H1 (cell line): ENCODE results near the gene DERL3. TPM values are rescaled to one million over a fixed set of nuclear protein-coding genes. Genes with fewer than 3 reads are reported as not detected.
A peak's percentile ranks its signal among the peaks of the same experiment; 100 is the strongest.

Experiments
- CTCF ChIA-PET: fragments of 300-600 bp; sonication (Branson Sonifier 250); formaldehyde crosslinking; loops from one replicate; lab custom pipeline; 2021; ENCODE audit not compliant: partially characterized antibody; lab: Charles Lee
- POLR2A ChIA-PET: fragments of 300-600 bp; sonication (Branson Sonifier 250); formaldehyde crosslinking; loops from one replicate; lab custom pipeline; 2021; ENCODE audit warnings: inconsistent platforms; ENCODE audit not compliant: partially characterized antibody; lab: Charles Lee
- DNase-seq, 2 experiments: peaks; one replicate each; pipeline versions ENCODE4 v3.0.0 to v3.0.0-alpha.2; 2010 to 2022; ENCODE audit warnings: low spot score in 2 of 2, low read depth in 1 of 2, mixed read lengths in 1 of 2
- FAIRE-seq: peaks from 2 replicates; lab custom pipeline; 2011; peaks lifted over from hg19 to GRCh38; lab: Jason Lieb, UNC
- H2AFZ ChIP-seq: 2 replicates; pipeline ENCODE4 v1.8.1; 2012; ENCODE audit warnings: low read length, inconsistent platforms
- H2AK5ac ChIP-seq: 2 replicates; pipeline ENCODE4 v1.6.1; 2013; ENCODE audit warnings: low read depth, low read length
- H2BK120ac ChIP-seq: replicated peaks from 2 replicates; pipeline ENCODE3; 2013; ENCODE audit warnings: low read depth, low read length, inconsistent platforms
- H2BK12ac ChIP-seq: 2 replicates; pipeline ENCODE4 v1.6.1; 2013; ENCODE audit warnings: low read depth, low read length
- H2BK15ac ChIP-seq: 2 replicates; pipeline ENCODE4 v1.6.1; 2013; ENCODE audit warnings: low read length
- H2BK20ac ChIP-seq: 2 replicates; pipeline ENCODE4 v1.6.1; 2013; ENCODE audit warnings: low read length
- H2BK5ac ChIP-seq: 2 replicates; pipeline ENCODE4 v1.6.1; 2013; ENCODE audit warnings: low read depth, low read length
- H3K14ac ChIP-seq: 2 replicates; pipeline ENCODE4 v1.6.1; 2013; ENCODE audit warnings: inconsistent platforms; ENCODE audit not compliant: insufficient read length
- H3K18ac ChIP-seq: 2 replicates; pipeline ENCODE4 v1.6.1; 2013; ENCODE audit warnings: low read length; ENCODE audit errors: extremely low read depth
- H3K23ac ChIP-seq: 2 replicates; pipeline ENCODE4 v1.6.1; 2013; ENCODE audit warnings: inconsistent platforms; ENCODE audit not compliant: insufficient read length
- H3K23me2 ChIP-seq: 2 replicates; pipeline ENCODE4 v1.6.1; 2013; ENCODE audit warnings: low read depth, low read length
- H3K27ac ChIP-seq: 2 replicates; pipeline ENCODE4 v1.6.1; 2011; ENCODE audit warnings: low read depth, low read length, inconsistent platforms
- H3K27me3 ChIP-seq, 4 experiments: replicated peaks in 1 of 4; 1 replicate in 1 of 4; 2 replicates in 3 of 4; pipeline versions ENCODE4 v1.6.1 to v1.8.1; 2011 to 2013; ENCODE audit warnings: low read length in 3 of 4, mild to moderate bottlenecking in 3 of 4, inconsistent platforms in 2 of 4, mixed read lengths in 2 of 4, moderate library complexity in 1 of 4; ENCODE audit not compliant: control insufficient read depth in 3 of 4, insufficient read depth in 3 of 4; ENCODE audit errors: extremely low read depth in 1 of 4
- H3K36me3 ChIP-seq, 4 experiments: 2 replicates each; pipeline versions ENCODE4 v1.6.1 to v1.8.1; 2011 to 2013; ENCODE audit warnings: mild to moderate bottlenecking in 4 of 4, low read length in 3 of 4, moderate library complexity in 2 of 4, control low read depth in 1 of 4, inconsistent platforms in 1 of 4; ENCODE audit not compliant: insufficient read depth in 4 of 4, control insufficient read depth in 2 of 4
- H3K4ac ChIP-seq: replicated peaks from 2 replicates; pipeline ENCODE3; 2013; ENCODE audit warnings: low read length, low read depth, mixed read lengths, inconsistent platforms; ENCODE audit not compliant: insufficient read length
- H3K4me1 ChIP-seq, 4 experiments: replicated peaks in 1 of 4; 1 replicate in 1 of 4; 2 replicates in 3 of 4; pipeline versions ENCODE4 v1.6.1 to v1.8.1; 2011 to 2013; ENCODE audit warnings: low read length in 3 of 4, inconsistent platforms in 2 of 4, mixed read lengths in 1 of 4; ENCODE audit not compliant: insufficient read depth in 4 of 4, control insufficient read depth in 3 of 4
- H3K4me2 ChIP-seq, 2 experiments: 2 replicates each; pipeline versions ENCODE4 v1.6.1 to v1.8.1; 2011 to 2013; ENCODE audit warnings: low read depth in 2 of 2, low read length in 2 of 2, control low read depth in 1 of 2, inconsistent platforms in 1 of 2, mild to moderate bottlenecking in 1 of 2; ENCODE audit not compliant: insufficient read depth in 1 of 2
- H3K4me3 ChIP-seq, 4 experiments: fragments of 200-600, 300-600 bp in 1 of 4; sonication (generic), shearing (Covaris generic), sonication (Bioruptor Twin) in 1 of 4; 2 replicates each; pipeline versions ENCODE4 v1.5.1 to v1.8.1; 2011 to 2016; ENCODE audit warnings: low read length in 4 of 4, low read depth in 3 of 4, control low read depth in 2 of 4, inconsistent platforms in 2 of 4, mild to moderate bottlenecking in 2 of 4, mixed read lengths in 1 of 4, moderate library complexity in 1 of 4; ENCODE audit not compliant: insufficient read depth in 2 of 4; ENCODE audit errors: extremely low read depth in 1 of 4
- H3K56ac ChIP-seq: replicated peaks from 2 replicates; pipeline ENCODE3; 2013; ENCODE audit warnings: low read depth, mild to moderate bottlenecking, mixed read lengths, low read length, inconsistent platforms; ENCODE audit not compliant: insufficient read length
- H3K79me1 ChIP-seq: 2 replicates; pipeline ENCODE4 v1.6.1; 2013; ENCODE audit warnings: low read depth, low read length, control low read depth
- H3K79me2 ChIP-seq, 2 experiments: 2 replicates each; pipeline versions ENCODE4 v1.6.1 to v1.8.1; 2012 to 2013; ENCODE audit warnings: low read length in 2 of 2, mild to moderate bottlenecking in 2 of 2, inconsistent platforms in 1 of 2; ENCODE audit not compliant: insufficient read depth in 2 of 2, control insufficient read depth in 1 of 2
- H3K9ac ChIP-seq, 4 experiments: replicated peaks in 1 of 4; 1 replicate in 1 of 4; 2 replicates in 3 of 4; pipeline versions ENCODE4 v1.6.1 to v1.8.1; 2011 to 2013; ENCODE audit warnings: low read depth in 3 of 4, low read length in 3 of 4, control low read depth in 2 of 4, mild to moderate bottlenecking in 2 of 4, moderate library complexity in 2 of 4, inconsistent platforms in 1 of 4; ENCODE audit errors: extremely low read depth in 1 of 4
- H3K9me3 ChIP-seq, 2 experiments: 2 replicates each; pipeline versions ENCODE4 v1.6.1 to v1.8.1; 2012 to 2013; ENCODE audit warnings: mild to moderate bottlenecking in 2 of 2, moderate library complexity in 2 of 2, control low read depth in 1 of 2, inconsistent platforms in 1 of 2, low read depth in 1 of 2, low read length in 1 of 2, mixed read lengths in 1 of 2; ENCODE audit not compliant: insufficient read depth in 2 of 2
- H4K20me1 ChIP-seq, 2 experiments: replicated peaks in 1 of 2; 2 replicates each; pipeline versions ENCODE3 to v1.8.1; 2011 to 2013; ENCODE audit warnings: inconsistent platforms in 2 of 2, low read length in 2 of 2, mild to moderate bottlenecking in 1 of 2; ENCODE audit not compliant: insufficient read depth in 2 of 2, control insufficient read depth in 1 of 2
- H4K5ac ChIP-seq: 2 replicates; pipeline ENCODE4 v1.6.1; 2013; ENCODE audit warnings: low read length, low read depth, mixed read lengths, inconsistent platforms; ENCODE audit not compliant: insufficient read length
- H4K8ac ChIP-seq: 2 replicates; pipeline ENCODE4 v1.8.0; 2013; ENCODE audit warnings: mild to moderate bottlenecking, moderate library complexity, low read length, inconsistent platforms; ENCODE audit not compliant: insufficient read depth; ENCODE audit errors: extremely low read depth
- H4K91ac ChIP-seq: replicated peaks from 2 replicates; pipeline ENCODE3; 2013; ENCODE audit warnings: low read length, mixed read lengths, inconsistent platforms; ENCODE audit not compliant: insufficient read length
- BACH1 ChIP-seq: IDR thresholded peaks from 2 replicates; pipeline ENCODE4 v1.6.1; 2012; ENCODE audit warnings: low read length, improper control_type of control experiment
- POLR2A ChIP-seq, 2 experiments: IDR thresholded peaks; 1 replicate in 1 of 2; 2 replicates in 1 of 2; pipeline ENCODE4 v1.6.1; 2011; ENCODE audit warnings: low read depth in 2 of 2, low read length in 2 of 2, mild to moderate bottlenecking in 2 of 2; ENCODE audit errors: control extremely low read depth in 1 of 2
- POLR2AphosphoS5 ChIP-seq: IDR thresholded peaks from 2 replicates; pipeline ENCODE4 v1.6.1; 2011; ENCODE audit warnings: low read depth, low read length
- RFX5 ChIP-seq: IDR thresholded peaks from 2 replicates; pipeline ENCODE4 v1.6.1; 2011; ENCODE audit warnings: low read depth, low read length, improper control_type of control experiment, borderline replicate concordance
- SP2 ChIP-seq: IDR thresholded peaks from 2 replicates; pipeline ENCODE4 v1.6.1; 2012; ENCODE audit warnings: mild to moderate bottlenecking, low read length, inconsistent platforms
- TBP ChIP-seq: IDR thresholded peaks from 2 replicates; pipeline ENCODE4 v1.6.1; 2011; ENCODE audit warnings: low read depth, low read length, improper control_type of control experiment
- TCF12 ChIP-seq: IDR thresholded peaks from 2 replicates; pipeline ENCODE4 v1.6.1; 2011; ENCODE audit warnings: low read depth, mild to moderate bottlenecking, low read length
- WGBS, 2 experiments: shearing (Covaris generic) in 1 of 2; methylation state at CpG; one replicate each; pipeline versions ENCODE4 v1.1.6 to v1.1.7; 2013 to 2015; ENCODE audit warnings: low lambda C conversion rate in 2 of 2, mixed read lengths in 2 of 2, inconsistent platforms in 1 of 2, low coverage in 1 of 2, missing lambda C conversion rate in 1 of 2; ENCODE audit not compliant: insufficient replicate concordance in 2 of 2, insufficient coverage in 1 of 2, insufficient read length in 1 of 2; ENCODE audit errors: extremely low coverage in 1 of 2, missing lambda C conversion rate in 1 of 2; 5-methylcytosine and 5-hydroxymethylcytosine counted together
- polyA plus RNA-seq, 7 experiments: library from polyadenylated mRNA; depleted of rRNA in 3 of 7; stranded (reverse) in 5 of 7; unstranded in 2 of 7; fragments of >200 nt in 5 of 7; fragments of 200-250 nt in 2 of 7; gene quantifications; 1 replicate in 5 of 7; 2 replicates in 1 of 7; 4 replicates in 1 of 7; pipeline versions ENCODE4 v1.2.1 to v1.2.3, GENCODE V29; 2011 to 2013; ENCODE audit warnings: missing spikeins in 2 of 7, mixed read lengths in 2 of 7
- total RNA-seq: library from RNA; stranded (reverse); fragmentation: NEBNext Ultra II Directional; extraction: Animal tissue kit (Norgen Biotek cat#: 25700); gene quantifications from 2 replicates; pipeline ENCODE4 v1.2.1, GENCODE V29; 2021
- TF ChIP-seq, protein P1 (sequence below), 3 experiments: IDR thresholded peaks; 1 replicate in 2 of 3; 2 replicates in 1 of 3; pipeline versions ENCODE4 v1.5.1 to v1.6.1; 2011; ENCODE audit warnings: low read length in 3 of 3, mild to moderate bottlenecking in 3 of 3, inconsistent platforms in 2 of 3, low read depth in 1 of 3, moderate library complexity in 1 of 3; ENCODE audit not compliant: insufficient read depth in 1 of 3; ENCODE audit errors: control extremely low read depth in 1 of 3
- TF ChIP-seq, protein P2 (sequence below): IDR thresholded peaks from 2 replicates; pipeline ENCODE4 v1.6.1; 2012; ENCODE audit warnings: low read length, inconsistent platforms

The DERL3 gene
- total and polyA plus RNA-seq, 2 of the 8 experiments (the other 6 are each of a cell fraction or from before 2014, with no cell fraction given) = 8.7 to 19.5 TPM

DNA sequence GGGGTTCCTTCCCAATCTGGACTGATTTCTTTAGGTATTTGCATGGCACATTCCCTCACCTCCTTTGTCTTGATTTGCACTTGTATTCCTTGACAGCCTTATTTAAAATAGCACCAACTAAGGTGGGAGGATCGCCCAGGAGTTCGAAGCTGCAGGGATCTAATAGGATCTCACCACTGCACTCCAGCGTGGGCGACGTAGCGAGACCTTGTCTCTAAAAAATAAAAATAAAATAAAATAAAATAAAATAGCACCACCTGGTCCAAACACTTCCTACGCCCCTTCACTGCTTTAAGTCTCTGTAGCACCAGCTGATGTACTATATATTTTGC lies 19.6 kb upstream of the DERL3 start:
- H3K23me2 ChIP-seq = peaks cover 11% of the 10 kb centered on the region
- H3K56ac ChIP-seq = no peak overlapping the region
- no peak overlapping the region for H4K5ac ChIP-seq
- no peak overlapping the region for H2BK20ac ChIP-seq
- DNase-seq (no peak), FAIRE-seq (no peak)
- H4K91ac ChIP-seq = no peak overlapping the region
- peaks cover 3 to 15% (median 5%) of the 10 kb centered on the region in 4 experiments; a peak in 6 of 7 replicates for H3K4me1 ChIP-seq
- WGBS, 2 experiments = 51% methylated on average over 7 of the region's 7 CpGs; no CpG with 5 or more reads in 1 of the 2 experiments
- CTCF ChIA-PET = interaction anchor here (0.6 to 2.5 kb wide), 11 partner anchors 9 to 90 kb away, joined by 3 to 13 read pairs (median 5); partner anchors contain the start of genes CHCHD10 and MIF
- H3K4ac ChIP-seq = no peak overlapping the region
- H3K18ac ChIP-seq = no peak overlapping the region
- POLR2A ChIA-PET = interaction anchor here (0.7 to 3.3 kb wide), 10 partner anchors 10 to 299 kb away, joined by 3 to 37 read pairs (median 5); partner anchors contain the start of genes DERL3, MIF and MMP11
- no peaks in the 10 kb centered on the region for H3K9me3 ChIP-seq
- no peaks in the 10 kb centered on the region for H3K79me1 ChIP-seq
- H4K20me1 ChIP-seq = peaks cover 0 to 6% of the 10 kb centered on the region in 2 experiments
- no peak overlapping the region for H2BK120ac ChIP-seq
- H3K9ac ChIP-seq = 0 out of 7 replicates have a peak overlapping the region, but pooled peaks of 1 of the 4 experiments have one; percentile 54
- H3K79me2 ChIP-seq = no peaks in the 10 kb centered on the region
- no peak overlapping the region for H2BK15ac ChIP-seq
- 0 out of 2 replicates have a peak overlapping the region, but pooled peaks have one; percentile 85 for H2BK5ac ChIP-seq
- H4K8ac ChIP-seq = no peak overlapping the region
- TF ChIP-seq, protein P1, sequence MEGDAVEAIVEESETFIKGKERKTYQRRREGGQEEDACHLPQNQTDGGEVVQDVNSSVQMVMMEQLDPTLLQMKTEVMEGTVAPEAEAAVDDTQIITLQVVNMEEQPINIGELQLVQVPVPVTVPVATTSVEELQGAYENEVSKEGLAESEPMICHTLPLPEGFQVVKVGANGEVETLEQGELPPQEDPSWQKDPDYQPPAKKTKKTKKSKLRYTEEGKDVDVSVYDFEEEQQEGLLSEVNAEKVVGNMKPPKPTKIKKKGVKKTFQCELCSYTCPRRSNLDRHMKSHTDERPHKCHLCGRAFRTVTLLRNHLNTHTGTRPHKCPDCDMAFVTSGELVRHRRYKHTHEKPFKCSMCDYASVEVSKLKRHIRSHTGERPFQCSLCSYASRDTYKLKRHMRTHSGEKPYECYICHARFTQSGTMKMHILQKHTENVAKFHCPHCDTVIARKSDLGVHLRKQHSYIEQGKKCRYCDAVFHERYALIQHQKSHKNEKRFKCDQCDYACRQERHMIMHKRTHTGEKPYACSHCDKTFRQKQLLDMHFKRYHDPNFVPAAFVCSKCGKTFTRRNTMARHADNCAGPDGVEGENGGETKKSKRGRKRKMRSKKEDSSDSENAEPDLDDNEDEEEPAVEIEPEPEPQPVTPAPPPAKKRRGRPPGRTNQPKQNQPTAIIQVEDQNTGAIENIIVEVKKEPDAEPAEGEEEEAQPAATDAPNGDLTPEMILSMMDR (IDR thresholded peaks at IDR 0.05; ENCODE audit: control extremely low read depth in 1 of 3, insufficient read depth in 1 of 3, low read depth in 1 of 3, low read length in 3 of 3) = no peak
- TF ChIP-seq SP2 (no peak), POLR2AphosphoS5 (no peak), RFX5 (no peak), POLR2A (IDR thresholded peaks at IDR 0.05; ENCODE audit: control extremely low read depth in 1 of 2, low read depth in 2 of 2, low read length in 2 of 2) (no peak), TCF12 (no peak), TBP (no peak), BACH1 (no peak)
- TF ChIP-seq, protein P2, sequence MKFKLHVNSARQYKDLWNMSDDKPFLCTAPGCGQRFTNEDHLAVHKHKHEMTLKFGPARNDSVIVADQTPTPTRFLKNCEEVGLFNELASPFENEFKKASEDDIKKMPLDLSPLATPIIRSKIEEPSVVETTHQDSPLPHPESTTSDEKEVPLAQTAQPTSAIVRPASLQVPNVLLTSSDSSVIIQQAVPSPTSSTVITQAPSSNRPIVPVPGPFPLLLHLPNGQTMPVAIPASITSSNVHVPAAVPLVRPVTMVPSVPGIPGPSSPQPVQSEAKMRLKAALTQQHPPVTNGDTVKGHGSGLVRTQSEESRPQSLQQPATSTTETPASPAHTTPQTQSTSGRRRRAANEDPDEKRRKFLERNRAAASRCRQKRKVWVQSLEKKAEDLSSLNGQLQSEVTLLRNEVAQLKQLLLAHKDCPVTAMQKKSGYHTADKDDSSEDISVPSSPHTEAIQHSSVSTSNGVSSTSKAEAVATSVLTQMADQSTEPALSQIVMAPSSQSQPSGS = no peak
- no peak overlapping the region for H2AK5ac ChIP-seq
- H3K4me3 ChIP-seq = peak overlapping the region; percentile 48 to 84 (median 68); a peak in 7 of 8 replicates
- H3K27me3 ChIP-seq = no peaks in the 10 kb centered on the region
- H2AFZ ChIP-seq = no peak overlapping the region
- peak overlapping the region; percentile 4; the same call in 1 of the 2 replicates for H3K27ac ChIP-seq
- H3K36me3 ChIP-seq = no peaks in the 10 kb centered on the region
- H3K23ac ChIP-seq = no peak overlapping the region
- no peak overlapping the region for H2BK12ac ChIP-seq
- no peak overlapping the region for H3K14ac ChIP-seq
- peak overlapping the region; percentile 76 to 97 for H3K4me2 ChIP-seq
